Body of pancreas (tissue), 4 donors: ENCODE results near the gene LDLRAD4. TPM values are rescaled to one million over a fixed set of nuclear protein-coding genes. Genes with fewer than 3 reads are reported as not detected.
A peak's percentile ranks its signal among the peaks of the same experiment; 100 is the strongest.

Experiments
- ATAC-seq: fragments of 150-250 bp; one replicate; pipeline ENCODE4 v1.9.1; 2016
- DNase-seq, 4 donors: peaks; one replicate each; pipeline ENCODE4 v3.0.0-alpha.2; 2019
- H3K27ac ChIP-seq, 4 donors: fragments of 200-600 bp; sonication (generic); 1 replicate in 3 of 4; 2 replicates in 1 of 4; pipeline versions ENCODE4 v1.5.1 to v1.6.1; 2016 to 2019; ENCODE audit warnings: mild to moderate bottlenecking in 1 of 4, mixed read lengths in 1 of 4, moderate library complexity in 1 of 4
- H3K27me3 ChIP-seq, 2 donors: fragments of 200-600 bp; sonication (generic); one replicate each; pipeline ENCODE4 v1.6.0; 2016; ENCODE audit warnings: mild to moderate bottlenecking in 1 of 2
- H3K36me3 ChIP-seq, 2 donors: fragments of 200-600 bp; sonication (generic); replicated peaks in 1 of 2; 2 replicates each; pipeline ENCODE4 v1.5.1; 2016; ENCODE audit warnings: low read depth in 2 of 2; ENCODE audit not compliant: insufficient read depth in 1 of 2
- H3K4me1 ChIP-seq: fragments of 200-600 bp; sonication (generic); one replicate; pipeline ENCODE4 v1.6.0; 2016
- H3K4me3 ChIP-seq, 2 donors: fragments of 200-600 bp; sonication (generic); 1 replicate in 1 of 2; 2 replicates in 1 of 2; pipeline ENCODE4 v1.5.1; 2016 to 2019
- H3K9me3 ChIP-seq, 3 donors: fragments of 200-600 bp; sonication (generic); 1 replicate in 2 of 3; 2 replicates in 1 of 3; pipeline ENCODE4 v1.5.1; 2016
- CTCF ChIP-seq, 7 experiments: fragments of 450-650 bp in 4 of 7; fragments of 200-600 bp in 3 of 7; sonication (generic) in 3 of 7; IDR thresholded peaks; one replicate each; pipeline ENCODE4 v1.5.1; 2016 to 2019; ENCODE audit warnings: antibody characterized with exemption in 7 of 7
- POLR2A ChIP-seq, 3 donors: fragments of 450-650 bp; IDR thresholded peaks; one replicate each; pipeline ENCODE4 v1.6.1; 2016; ENCODE audit warnings: antibody characterized with exemption in 3 of 3, mild to moderate bottlenecking in 2 of 3
- WGBS, 2 donors: methylation state at CpG; one replicate each; pipeline ENCODE4 v1.1.5; 2017; 5-methylcytosine and 5-hydroxymethylcytosine counted together
- intact Hi-C: fragments of 100-400 bp; cut with DNase I; formaldehyde crosslinking; loops from one replicate; pipeline ENCODE4 v1.15.1; 2023
- total RNA-seq, 2 donors: library from RNA; depleted of rRNA; stranded (reverse); fragments of >200 nt; gene quantifications; one replicate each; pipeline ENCODE4 v1.1.0, GENCODE V29; 2016

The LDLRAD4 gene
- total RNA-seq, 2 donors from 2014 or later, result 8.6 to 35.9 TPM

GRCh38 chr18:13622751-13623150 is 404.2 kb downstream of the LDLRAD4 start:
- no peaks in the 10 kb centered on the region for H3K4me1 ChIP-seq
- no peaks in the 10 kb centered on the region for H3K9me3 ChIP-seq
- H3K4me3 ChIP-seq, result no peak overlapping the region
- 89 to 93% methylated on average over 7 to 8 of the region's 8 CpGs for WGBS, 2 donors
- TF ChIP-seq CTCF (IDR thresholded peaks at IDR 0.05), result no peak
- TF ChIP-seq POLR2A (IDR thresholded peaks at IDR 0.05), result no peak
- no peaks in the 10 kb centered on the region for H3K36me3 ChIP-seq
- H3K27me3 ChIP-seq, result no peaks in the 10 kb centered on the region
- ATAC-seq (no peak), DNase-seq (no peak)
- no peak overlapping the region for H3K27ac ChIP-seq
- intact Hi-C loops, result no loop called here

GRCh38 chr18:13623348-13623747 is 404.8 kb downstream of the LDLRAD4 start:
- H3K9me3 ChIP-seq, result no peaks in the 10 kb centered on the region
- ATAC-seq (no peak), DNase-seq (peak in 1 of 4 donors; percentile 23)
- H3K4me3 ChIP-seq, result no peak overlapping the region
- no peak for TF ChIP-seq CTCF (IDR thresholded peaks at IDR 0.05)
- TF ChIP-seq POLR2A (IDR thresholded peaks at IDR 0.05), result no peak
- intact Hi-C loops, result no loop called here
- H3K27ac ChIP-seq, result no peak overlapping the region
- no peaks in the 10 kb centered on the region for H3K27me3 ChIP-seq
- H3K4me1 ChIP-seq, result no peaks in the 10 kb centered on the region
- no peaks in the 10 kb centered on the region for H3K36me3 ChIP-seq
- WGBS, 2 donors, result 64 to 74% methylated on average over 8 to 10 of the region's 10 CpGs

GRCh38 chr18:13623871-13624270 is 405.3 kb downstream of the LDLRAD4 start:
- TF ChIP-seq POLR2A (IDR thresholded peaks at IDR 0.05) (no peak), CTCF (IDR thresholded peaks at IDR 0.05) (no peak)
- 76 to 96% methylated on average over 3 to 13 of the region's 13 CpGs for WGBS, 2 donors

GRCh38 chr18:13624563-13625237 is 406.1 kb downstream of the LDLRAD4 start:
- H3K9me3 ChIP-seq, result no peaks in the 10 kb centered on the region
- H3K27ac ChIP-seq, result no peak overlapping the region
- H3K4me1 ChIP-seq, result no peaks in the 10 kb centered on the region
- ATAC-seq (no peak), DNase-seq (no peak)
- intact Hi-C loops, result no loop called here
- H3K4me3 ChIP-seq, result no peak overlapping the region
- no peak for TF ChIP-seq POLR2A (IDR thresholded peaks at IDR 0.05)
- no peak for TF ChIP-seq CTCF (IDR thresholded peaks at IDR 0.05)
- 77 to 88% methylated on average over 4 to 11 of the region's 11 CpGs for WGBS, 2 donors
- no peaks in the 10 kb centered on the region for H3K27me3 ChIP-seq
- no peaks in the 10 kb centered on the region for H3K36me3 ChIP-seq

More at GRCh38 chr18:13623871-13624270, 405.3 kb downstream of the LDLRAD4 start:
- Histone ChIP-seq H3K4me1 (no peaks in the 10 kb centered on the region), H3K9me3 (no peaks in the 10 kb centered on the region), H3K36me3 (no peaks in the 10 kb centered on the region), H3K27me3 (no peaks in the 10 kb centered on the region), H3K4me3 (no peak overlapping the region), H3K27ac (no peak overlapping the region)
- ATAC-seq, result no peak
- intact Hi-C loops, result no loop called here
- DNase-seq, result no peak

- ATAC-seq (no peak), DNase-seq (no peak)
- intact Hi-C loops, result no loop called here
- Histone ChIP-seq H3K4me3 (no peak overlapping the region), H3K36me3 (no peaks in the 10 kb centered on the region), H3K9me3 (no peaks in the 10 kb centered on the region), H3K27me3 (no peaks in the 10 kb centered on the region), H3K27ac (no peak overlapping the region), H3K4me1 (no peaks in the 10 kb centered on the region)
- TF ChIP-seq POLR2A (IDR thresholded peaks at IDR 0.05) (no peak), CTCF (IDR thresholded peaks at IDR 0.05) (no peak)
- 75 to 88% methylated on average over 7 to 10 of the region's 10 CpGs for WGBS, 2 donors
Measured at GRCh38 chr18:13625355-13625754, 406.8 kb downstream of the LDLRAD4 start.
